Thyroid gland (tissue), 4 donors: ENCODE data around the gene GH2. TPM values are rescaled to one million over a fixed set of nuclear protein-coding genes. Genes with fewer than 3 reads are reported as not detected.
"Not testable (repeated sequence)": the region's sequence is repeated elsewhere in the genome, so short reads cannot be mapped to it uniquely, and the experiment has no call there.

Source experiments
- DNase-seq, 2 donors: peaks; one replicate each; pipeline ENCODE4 v3.0.0-alpha.2; 2019
- H3K27ac ChIP-seq, 3 donors: fragments of 200-600 bp; sonication (generic); 1 replicate in 2 of 3; 2 replicates in 1 of 3; pipeline ENCODE4 v1.5.1; 2016 to 2019; ENCODE audit warnings: mild to moderate bottlenecking in 1 of 3, moderate library complexity in 1 of 3
- H3K27me3 ChIP-seq: fragments of 200-600 bp; sonication (generic); one replicate; pipeline ENCODE4 v1.5.1; 2019
- H3K36me3 ChIP-seq, 2 donors: fragments of 200-600 bp; sonication (generic); one replicate each; pipeline ENCODE4 v1.5.1; 2016 to 2019
- H3K4me1 ChIP-seq, 2 donors: fragments of 200-600 bp; sonication (generic); one replicate each; pipeline ENCODE4 v1.5.1; 2017 to 2019
- H3K4me3 ChIP-seq, 3 donors: fragments of 200-600 bp; sonication (generic); replicated peaks in 1 of 3; 1 replicate in 2 of 3; 2 replicates in 1 of 3; pipeline ENCODE4 v1.5.1; 2016; ENCODE audit warnings: mild to moderate bottlenecking in 1 of 3
- H3K9me3 ChIP-seq: fragments of 200-600 bp; sonication (generic); one replicate; pipeline ENCODE4 v1.5.1; 2017
- POLR2A ChIP-seq, 2 donors: fragments of 450-650 bp; IDR thresholded peaks; one replicate each; pipeline ENCODE4 v1.6.1; 2017; ENCODE audit warnings: antibody characterized with exemption in 2 of 2, mild to moderate bottlenecking in 2 of 2, moderate library complexity in 1 of 2
- WGBS, 2 donors: methylation state at CpG; one replicate each; pipeline ENCODE4 v1.1.5; 2017; 5-methylcytosine and 5-hydroxymethylcytosine counted together
- intact Hi-C: fragments of 100-400 bp; cut with DNase I; formaldehyde crosslinking; loops from one replicate; pipeline ENCODE4 v1.15.1; 2023
- total RNA-seq, 4 donors: library from RNA; depleted of rRNA; stranded (reverse); fragments of >200 nt; gene quantifications; one replicate each; pipeline ENCODE4 v1.2.3, GENCODE V29; 2016
- TF ChIP-seq, protein P1 (sequence below), 6 experiments: fragments of 200-600 bp in 3 of 6; fragments of 450-650 bp in 3 of 6; sonication (generic) in 3 of 6; IDR thresholded peaks; one replicate each; pipeline ENCODE4 v1.5.1; 2016 to 2019; ENCODE audit warnings: antibody characterized with exemption in 6 of 6, mild to moderate bottlenecking in 2 of 6, inconsistent platforms in 1 of 6, moderate library complexity in 1 of 6

GH2 gene
- total RNA-seq, 4 donors from 2014 or later: not detected

DNA sequence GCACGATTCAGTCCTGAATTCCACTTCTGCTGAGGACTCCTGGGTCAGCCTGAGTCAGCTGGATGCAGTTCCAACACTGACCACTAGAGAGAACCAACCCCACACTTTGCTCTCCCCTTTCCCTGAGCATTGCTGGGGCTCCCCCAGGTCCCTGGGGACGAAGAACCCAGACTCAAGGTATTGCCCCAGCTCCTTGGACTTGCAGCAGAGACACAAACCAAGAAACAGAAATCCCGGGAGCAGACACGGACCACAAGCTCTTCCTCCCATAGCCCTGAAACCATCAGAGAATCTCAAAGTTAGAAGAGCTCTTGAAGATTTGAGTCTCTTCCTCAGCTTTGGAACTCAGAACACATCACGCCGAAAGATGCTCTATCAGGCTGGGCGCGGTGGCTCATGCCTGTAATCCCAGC is 37.6 kb upstream of the GH2 start:
- intact Hi-C loops: loop anchor here (5.0 kb wide), 1 partner anchor 108 kb away; no protein-coding TSS in a partner anchor
- WGBS, 2 donors: 39 to 45% methylated on average over 8 of the region's 8 CpGs
- no peaks in the 10 kb centered on the region for H3K4me1 ChIP-seq
- no peaks in the 10 kb centered on the region for H3K9me3 ChIP-seq
- H3K4me3 ChIP-seq: no peak overlapping the region
- peak; percentile 51 to 54 for DNase-seq
- H3K36me3 ChIP-seq: no peaks in the 10 kb centered on the region
- H3K27ac ChIP-seq: no peak overlapping the region
- TF ChIP-seq POLR2A (IDR thresholded peaks at IDR 0.05): no peak
- TF ChIP-seq, protein P1, sequence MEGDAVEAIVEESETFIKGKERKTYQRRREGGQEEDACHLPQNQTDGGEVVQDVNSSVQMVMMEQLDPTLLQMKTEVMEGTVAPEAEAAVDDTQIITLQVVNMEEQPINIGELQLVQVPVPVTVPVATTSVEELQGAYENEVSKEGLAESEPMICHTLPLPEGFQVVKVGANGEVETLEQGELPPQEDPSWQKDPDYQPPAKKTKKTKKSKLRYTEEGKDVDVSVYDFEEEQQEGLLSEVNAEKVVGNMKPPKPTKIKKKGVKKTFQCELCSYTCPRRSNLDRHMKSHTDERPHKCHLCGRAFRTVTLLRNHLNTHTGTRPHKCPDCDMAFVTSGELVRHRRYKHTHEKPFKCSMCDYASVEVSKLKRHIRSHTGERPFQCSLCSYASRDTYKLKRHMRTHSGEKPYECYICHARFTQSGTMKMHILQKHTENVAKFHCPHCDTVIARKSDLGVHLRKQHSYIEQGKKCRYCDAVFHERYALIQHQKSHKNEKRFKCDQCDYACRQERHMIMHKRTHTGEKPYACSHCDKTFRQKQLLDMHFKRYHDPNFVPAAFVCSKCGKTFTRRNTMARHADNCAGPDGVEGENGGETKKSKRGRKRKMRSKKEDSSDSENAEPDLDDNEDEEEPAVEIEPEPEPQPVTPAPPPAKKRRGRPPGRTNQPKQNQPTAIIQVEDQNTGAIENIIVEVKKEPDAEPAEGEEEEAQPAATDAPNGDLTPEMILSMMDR (IDR thresholded peaks at IDR 0.05): peak; percentile 90 to 96 (median 94)
- no peaks in the 10 kb centered on the region for H3K27me3 ChIP-seq

DNA sequence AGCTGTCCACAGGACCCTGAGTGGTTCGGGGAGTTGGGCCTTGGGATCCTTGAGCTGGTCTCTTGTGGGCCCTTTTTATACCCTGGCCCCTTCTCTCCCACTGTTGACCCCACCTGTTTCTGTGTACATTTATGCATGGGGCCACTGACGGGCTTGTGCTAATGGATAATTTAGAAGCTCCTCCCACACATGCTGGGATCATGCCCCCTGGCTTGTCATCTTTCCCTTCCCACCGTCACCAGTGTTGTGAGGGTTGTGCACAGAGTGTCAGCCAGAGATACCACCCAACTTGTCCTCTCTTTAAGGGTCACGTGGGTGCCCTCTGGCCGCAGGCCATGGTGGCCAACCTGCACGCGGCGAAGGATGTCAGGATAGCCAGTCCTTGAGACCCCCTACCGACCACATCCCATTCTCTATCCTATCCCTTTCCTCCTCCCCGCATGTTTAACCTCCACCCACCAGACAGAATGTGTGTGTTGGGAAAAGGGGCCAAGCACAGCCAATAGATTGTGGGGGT is 37.1 kb upstream of the GH2 start, which contains the start of gene GH1:
GH1 (minus strand) TSS at position 51 of the 517 bp plus-strand sequence. CDS start 63 bp downstream, outside the sequence.
- DNase-seq: not testable (repeated sequence)

GRCh38 chr17:63918305-63918704 is 36.6 kb upstream of the GH2 start:
- no peaks in the 10 kb centered on the region for H3K9me3 ChIP-seq
- H3K27me3 ChIP-seq: no peaks in the 10 kb centered on the region
- WGBS, 2 donors: 71 to 77% methylated on average over 10 of the region's 10 CpGs
- no peaks in the 10 kb centered on the region for H3K4me1 ChIP-seq
- H3K27ac ChIP-seq: no peak overlapping the region
- TF ChIP-seq, protein P1 (IDR thresholded peaks at IDR 0.05): no peak
- no peak for TF ChIP-seq POLR2A (IDR thresholded peaks at IDR 0.05)
- H3K4me3 ChIP-seq: no peak overlapping the region
- no peaks in the 10 kb centered on the region for H3K36me3 ChIP-seq
- intact Hi-C loops: loop anchor here (5.0 kb wide), 1 partner anchor 109 kb away; no protein-coding TSS in a partner anchor
- DNase-seq: no peak

More for the DNA sequence above, 37.1 kb upstream of the GH2 start, which contains the start of gene GH1:
- 56 to 60% methylated on average over 10 of the region's 10 CpGs for WGBS, 2 donors
- H3K27ac ChIP-seq, H3K4me3 ChIP-seq, H3K4me1 ChIP-seq, H3K27me3 ChIP-seq, H3K36me3 ChIP-seq, H3K9me3 ChIP-seq: not testable (repeated sequence)
- intact Hi-C loops: loop anchor here (5.0 kb wide), 1 partner anchor 108 kb away; no protein-coding TSS in a partner anchor

GRCh38 chr17:63917646-63918045 is 35.9 kb upstream of the GH2 start:
- DNase-seq: no peak
- TF ChIP-seq, protein P1 (IDR thresholded peaks at IDR 0.05): no peak
- TF ChIP-seq POLR2A (IDR thresholded peaks at IDR 0.05): no peak
- no peaks in the 10 kb centered on the region for H3K9me3 ChIP-seq
- H3K36me3 ChIP-seq: no peaks in the 10 kb centered on the region
- H3K27ac ChIP-seq: no peak overlapping the region
- no peaks in the 10 kb centered on the region for H3K27me3 ChIP-seq
- no peak overlapping the region for H3K4me3 ChIP-seq
- intact Hi-C loops: loop anchor here (5.0 kb wide), 1 partner anchor 110 kb away; no protein-coding TSS in a partner anchor
- 74 to 88% methylated on average over 7 to 12 of the region's 13 CpGs for WGBS, 2 donors
- no peaks in the 10 kb centered on the region for H3K4me1 ChIP-seq

DNA sequence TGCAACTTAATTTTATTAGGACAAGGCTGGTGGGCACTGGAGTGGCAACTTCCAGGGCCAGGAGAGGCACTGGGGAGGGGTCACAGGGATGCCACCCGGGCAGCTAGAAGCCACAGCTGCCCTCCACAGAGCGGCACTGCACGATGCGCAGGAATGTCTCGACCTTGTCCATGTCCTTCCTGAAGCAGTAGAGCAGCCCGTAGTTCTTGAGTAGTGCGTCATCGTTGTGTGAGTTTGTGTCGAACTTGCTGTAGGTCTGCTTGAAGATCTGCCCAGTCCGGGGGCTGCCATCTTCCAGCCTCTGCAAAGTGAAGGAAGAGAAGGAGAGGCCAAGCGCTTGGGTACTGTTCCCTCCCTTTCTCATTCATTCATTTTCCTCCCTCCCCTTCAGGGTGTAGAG is 35.5 kb upstream of the GH2 start:
- not testable (repeated sequence) for H3K36me3 ChIP-seq, H3K27ac ChIP-seq, H3K4me3 ChIP-seq, H3K9me3 ChIP-seq, H3K27me3 ChIP-seq, DNase-seq, H3K4me1 ChIP-seq
- WGBS, 2 donors: 94% methylated on average over 9 to 11 of the region's 11 CpGs
- intact Hi-C loops: loop anchor here (5.0 kb wide), 1 partner anchor 110 kb away; no protein-coding TSS in a partner anchor

- H3K9me3 ChIP-seq: no peaks in the 10 kb centered on the region
- no peaks in the 10 kb centered on the region for H3K36me3 ChIP-seq
- H3K27ac ChIP-seq: no peak overlapping the region
- H3K4me1 ChIP-seq: no peaks in the 10 kb centered on the region
- 80 to 85% methylated on average over 11 to 12 of the region's 12 CpGs for WGBS, 2 donors
- intact Hi-C loops: loop anchor here (5.0 kb wide), 1 partner anchor 111 kb away; no protein-coding TSS in a partner anchor
- no peak for DNase-seq
- no peak overlapping the region for H3K4me3 ChIP-seq
- TF ChIP-seq, protein P1 (IDR thresholded peaks at IDR 0.05): no peak
- TF ChIP-seq POLR2A (IDR thresholded peaks at IDR 0.05): no peak
- no peaks in the 10 kb centered on the region for H3K27me3 ChIP-seq
Observed at GRCh38 chr17:63916566-63917185, 34.9 kb upstream of the GH2 start.

DNA sequence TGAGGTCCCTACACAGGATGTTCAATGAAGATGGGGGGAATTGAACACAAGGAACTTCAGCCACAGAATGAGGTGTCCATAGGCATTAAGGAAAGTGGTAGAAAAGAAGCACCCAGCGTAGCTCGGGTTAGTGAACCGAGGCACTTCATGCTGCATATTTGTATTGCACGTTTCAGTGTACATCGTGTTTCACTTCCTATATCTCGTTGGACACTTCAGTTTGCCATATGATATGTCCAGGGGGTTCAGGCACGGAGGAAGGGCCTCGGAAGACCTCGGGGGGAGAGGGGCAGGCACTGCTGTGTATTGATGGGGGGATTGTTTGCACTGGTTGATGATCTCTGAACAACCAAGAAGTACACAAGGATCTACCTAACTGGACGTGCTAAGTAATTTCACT is 34.0 kb upstream of the GH2 start:
- H3K27ac ChIP-seq, H3K36me3 ChIP-seq, H3K4me1 ChIP-seq, H3K4me3 ChIP-seq, H3K27me3 ChIP-seq, H3K9me3 ChIP-seq, DNase-seq: not testable (repeated sequence)
- intact Hi-C loops: loop anchor here (5.0 kb wide), 1 partner anchor 112 kb away; no protein-coding TSS in a partner anchor
- 50 to 61% methylated on average over 10 of the region's 10 CpGs for WGBS, 2 donors
